Memory B cell (primary cell): ENCODE measurements around the gene DGKB.

ENCODE experiments used
- ATAC-seq: fragments of 150-1000 bp; cut with Tn5 transposase; 2 replicates; pipeline ENCODE4 v1.10.0; 2021; ENCODE audit warnings: low read depth, mild to moderate bottlenecking, moderate library complexity
- DNase-seq, 2 donors: peaks; one replicate each; pipeline ENCODE4 v3.0.0; 2022; ENCODE audit warnings: low spot score in 2 of 2
- H3K27ac Mint-ChIP-seq: one replicate; pipeline ENCODE4 v1.8.0; 2022; ENCODE audit warnings: mild to moderate bottlenecking, moderate library complexity, mixed read lengths
- H3K27me3 Mint-ChIP-seq: one replicate; pipeline ENCODE4 v1.8.0; 2022; ENCODE audit warnings: mixed read lengths
- H3K36me3 Mint-ChIP-seq: one replicate; pipeline ENCODE4 v1.8.0; 2022; ENCODE audit warnings: mild to moderate bottlenecking, mixed read lengths
- H3K4me1 Mint-ChIP-seq: one replicate; pipeline ENCODE4 v1.8.0; 2022; ENCODE audit warnings: mixed read lengths
- H3K4me3 Mint-ChIP-seq: one replicate; pipeline ENCODE4 v1.8.0; 2022; ENCODE audit warnings: mild to moderate bottlenecking, moderate library complexity, mixed read lengths
- H3K9me3 Mint-ChIP-seq: one replicate; pipeline ENCODE4 v1.8.0; 2022; ENCODE audit warnings: mixed read lengths

The DGKB gene

DNA sequence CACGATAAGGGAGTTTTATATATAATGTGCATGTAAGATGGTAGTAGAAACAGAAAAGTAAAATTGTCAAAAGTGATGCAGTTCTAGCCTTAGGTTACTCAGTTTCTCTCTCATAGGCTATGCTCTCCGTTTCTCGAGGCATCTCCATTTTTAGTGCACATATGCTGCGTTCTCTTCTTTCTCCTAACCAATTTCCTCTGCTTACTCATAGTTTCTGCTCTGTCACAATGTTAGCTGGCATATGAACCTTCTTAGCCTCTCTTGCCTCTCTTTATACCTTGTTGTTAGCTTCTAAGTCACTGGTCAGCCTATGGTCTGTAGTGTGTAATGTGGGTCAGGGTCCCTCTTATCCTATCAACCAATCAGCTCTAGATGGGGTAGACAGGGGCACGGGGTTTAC lies 632.5 kb downstream of the DGKB start:
- DNase-seq (no peak), ATAC-seq (no peak)
- no peaks in the 10 kb centered on the region for H3K9me3 Mint-ChIP-seq
- H3K27me3 Mint-ChIP-seq = no peaks in the 10 kb centered on the region
- no peaks in the 10 kb centered on the region for H3K36me3 Mint-ChIP-seq
- H3K4me3 Mint-ChIP-seq = no peak overlapping the region
- H3K4me1 Mint-ChIP-seq = no peaks in the 10 kb centered on the region
- H3K27ac Mint-ChIP-seq = no peak overlapping the region

GRCh38 chr7:14260011-14260410 lies 642.5 kb downstream of the DGKB start:
- Mint-ChIP-seq H3K4me3 (no peak overlapping the region), H3K27ac (no peak overlapping the region), H3K27me3 (peaks cover 2% of the 10 kb centered on the region), H3K36me3 (no peaks in the 10 kb centered on the region), H3K9me3 (no peaks in the 10 kb centered on the region), H3K4me1 (no peaks in the 10 kb centered on the region)
- ATAC-seq = no peak
- DNase-seq = no peak

- H3K4me3 Mint-ChIP-seq = no peak overlapping the region
- no peak for DNase-seq
- no peak overlapping the region for H3K27ac Mint-ChIP-seq
- H3K36me3 Mint-ChIP-seq = no peaks in the 10 kb centered on the region
- H3K4me1 Mint-ChIP-seq = no peaks in the 10 kb centered on the region
- ATAC-seq = no peak
- H3K9me3 Mint-ChIP-seq = no peaks in the 10 kb centered on the region
- peaks cover 2% of the 10 kb centered on the region for H3K27me3 Mint-ChIP-seq
Measured at GRCh38 chr7:14258861-14259260, 643.7 kb downstream of the DGKB start.

DNA sequence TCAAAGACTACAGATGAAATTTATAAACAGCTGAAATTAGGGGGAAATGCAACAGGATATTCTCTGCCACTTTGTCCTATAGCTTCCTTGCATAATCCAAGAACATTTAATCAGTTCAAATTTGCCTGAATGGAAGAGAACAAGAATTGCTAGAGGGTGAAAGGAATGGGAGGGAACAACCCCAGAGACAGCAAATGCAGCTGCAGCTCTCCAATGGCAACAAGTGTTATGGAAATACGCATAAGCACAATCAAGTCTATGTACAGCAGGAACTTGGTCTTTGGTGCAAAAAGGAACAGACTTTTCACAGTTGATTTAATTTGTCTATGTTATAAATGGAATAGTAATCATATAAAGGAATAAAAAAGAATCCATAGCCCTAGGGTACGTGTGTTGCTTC lies 644.1 kb downstream of the DGKB start:
- Mint-ChIP-seq H3K9me3 (no peaks in the 10 kb centered on the region), H3K4me1 (no peaks in the 10 kb centered on the region), H3K27ac (no peak overlapping the region), H3K27me3 (peaks cover 2% of the 10 kb centered on the region), H3K4me3 (no peak overlapping the region), H3K36me3 (no peaks in the 10 kb centered on the region)
- DNase-seq = no peak
- no peak for ATAC-seq

- no peak for ATAC-seq
- Mint-ChIP-seq H3K4me1 (no peaks in the 10 kb centered on the region), H3K27ac (no peak overlapping the region), H3K36me3 (no peaks in the 10 kb centered on the region), H3K27me3 (peaks cover 2% of the 10 kb centered on the region), H3K4me3 (no peak overlapping the region), H3K9me3 (no peaks in the 10 kb centered on the region)
- no peak for DNase-seq
Measured at GRCh38 chr7:14252458-14252857, 650.1 kb downstream of the DGKB start.

- DNase-seq = no peak
- H3K4me1 Mint-ChIP-seq = no peaks in the 10 kb centered on the region
- peaks cover under 1% of the 10 kb centered on the region for H3K9me3 Mint-ChIP-seq
- no peak for ATAC-seq
- no peak overlapping the region for H3K27ac Mint-ChIP-seq
- no peaks in the 10 kb centered on the region for H3K36me3 Mint-ChIP-seq
- no peak overlapping the region for H3K4me3 Mint-ChIP-seq
- H3K27me3 Mint-ChIP-seq = no peaks in the 10 kb centered on the region
Measured at GRCh38 chr7:14242175-14242574, 660.4 kb downstream of the DGKB start.

GRCh38 chr7:14236834-14237233 lies 665.7 kb downstream of the DGKB start:
- Mint-ChIP-seq H3K27me3 (no peaks in the 10 kb centered on the region), H3K9me3 (peaks cover 1% of the 10 kb centered on the region), H3K4me1 (no peaks in the 10 kb centered on the region), H3K36me3 (no peaks in the 10 kb centered on the region), H3K27ac (no peak overlapping the region), H3K4me3 (no peak overlapping the region)
- no peak for DNase-seq
- ATAC-seq = no peak

- Mint-ChIP-seq H3K9me3 (peaks cover 1% of the 10 kb centered on the region), H3K4me1 (no peaks in the 10 kb centered on the region), H3K36me3 (no peaks in the 10 kb centered on the region), H3K27ac (no peak overlapping the region), H3K4me3 (no peak overlapping the region), H3K27me3 (no peaks in the 10 kb centered on the region)
- no peak for DNase-seq
- ATAC-seq = no peak
Measured at GRCh38 chr7:14235056-14235455, 667.5 kb downstream of the DGKB start.

DNA sequence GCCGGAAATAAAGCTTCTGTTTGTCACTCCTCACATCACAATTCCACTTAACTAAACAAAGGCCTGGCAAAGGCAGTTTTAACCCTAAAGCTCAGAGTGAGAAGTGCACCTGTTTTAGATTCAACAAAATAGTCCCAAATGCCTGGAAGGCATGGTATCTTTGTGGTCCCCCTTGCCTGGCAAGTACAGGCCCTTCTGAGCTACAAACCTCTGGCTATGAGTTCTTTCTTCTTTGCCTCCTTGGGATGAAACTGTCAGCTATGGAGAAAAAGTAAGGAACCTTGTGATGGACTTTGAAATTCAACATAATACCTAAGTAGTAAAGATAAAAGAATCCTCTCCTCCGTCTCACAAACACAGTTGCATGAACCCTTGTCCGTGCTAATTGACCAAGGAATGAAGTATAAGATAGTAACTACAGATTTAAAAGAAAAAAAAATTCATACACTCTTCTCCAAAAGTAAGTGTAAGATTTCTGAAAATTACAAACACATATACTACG lies 668.6 kb downstream of the DGKB start:
- no peaks in the 10 kb centered on the region for H3K36me3 Mint-ChIP-seq
- H3K4me3 Mint-ChIP-seq = no peak overlapping the region
- no peaks in the 10 kb centered on the region for H3K27me3 Mint-ChIP-seq
- ATAC-seq = no peak
- H3K27ac Mint-ChIP-seq = no peak overlapping the region
- H3K9me3 Mint-ChIP-seq = peaks cover 1% of the 10 kb centered on the region
- H3K4me1 Mint-ChIP-seq = no peaks in the 10 kb centered on the region
- DNase-seq = no peak

- no peaks in the 10 kb centered on the region for H3K4me1 Mint-ChIP-seq
- H3K36me3 Mint-ChIP-seq = no peaks in the 10 kb centered on the region
- ATAC-seq = no peak
- no peak overlapping the region for H3K27ac Mint-ChIP-seq
- no peak for DNase-seq
- H3K27me3 Mint-ChIP-seq = no peaks in the 10 kb centered on the region
- H3K4me3 Mint-ChIP-seq = no peak overlapping the region
- peaks cover 1% of the 10 kb centered on the region for H3K9me3 Mint-ChIP-seq
Measured at GRCh38 chr7:14233076-14233867, 669.3 kb downstream of the DGKB start.

- ATAC-seq = no peak
- no peak for DNase-seq
- H3K4me1 Mint-ChIP-seq = no peaks in the 10 kb centered on the region
- no peak overlapping the region for H3K27ac Mint-ChIP-seq
- no peak overlapping the region for H3K4me3 Mint-ChIP-seq
- H3K9me3 Mint-ChIP-seq = no peaks in the 10 kb centered on the region
- no peaks in the 10 kb centered on the region for H3K36me3 Mint-ChIP-seq
- no peaks in the 10 kb centered on the region for H3K27me3 Mint-ChIP-seq
Measured at GRCh38 chr7:14229047-14229446, 673.5 kb downstream of the DGKB start.

DNA sequence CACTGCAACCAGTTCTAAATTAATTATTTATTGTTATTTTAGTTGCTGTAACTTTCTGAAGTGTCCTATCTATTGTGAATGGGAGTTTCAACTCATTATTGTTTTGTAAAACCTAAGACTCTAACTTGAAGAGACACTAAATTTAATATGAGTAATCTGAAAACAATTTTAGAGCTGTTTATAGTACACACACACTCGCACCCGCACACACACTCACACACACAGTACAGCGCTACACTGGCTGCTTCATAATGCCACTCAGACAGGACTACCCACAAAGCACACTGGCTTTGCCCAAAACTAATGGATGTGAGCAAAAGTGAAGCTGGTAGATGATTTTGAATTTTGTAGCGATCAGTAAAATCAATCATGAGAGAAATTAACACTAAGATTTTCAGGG lies 674.2 kb downstream of the DGKB start:
- no peak overlapping the region for H3K27ac Mint-ChIP-seq

DNA sequence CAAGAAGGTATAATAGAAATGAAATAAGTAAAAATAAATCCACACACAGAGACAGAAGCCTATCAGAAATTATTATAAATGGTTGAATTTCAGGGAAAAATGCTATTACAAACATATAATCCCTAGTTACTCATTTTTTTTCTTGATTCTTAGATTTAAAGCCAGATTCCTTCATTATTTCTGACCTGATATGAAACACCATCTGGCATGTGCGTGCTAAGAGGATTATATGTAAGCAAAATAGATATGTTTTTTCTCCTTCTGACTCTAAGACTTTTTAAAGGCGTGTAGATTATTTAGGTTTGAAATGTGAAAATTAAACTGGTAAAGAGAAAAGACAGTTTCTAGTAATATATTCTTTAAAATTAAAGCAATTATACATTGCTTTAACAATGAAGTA lies 676.4 kb downstream of the DGKB start:
- DNase-seq (no peak), ATAC-seq (no peak)
- H3K4me3 Mint-ChIP-seq = no peak overlapping the region
- no peaks in the 10 kb centered on the region for H3K4me1 Mint-ChIP-seq
- no peak overlapping the region for H3K27ac Mint-ChIP-seq
- H3K27me3 Mint-ChIP-seq = no peaks in the 10 kb centered on the region
- H3K9me3 Mint-ChIP-seq = no peaks in the 10 kb centered on the region
- no peaks in the 10 kb centered on the region for H3K36me3 Mint-ChIP-seq

More for the DNA sequence above, 674.2 kb downstream of the DGKB start:
- no peaks in the 10 kb centered on the region for H3K27me3 Mint-ChIP-seq
- DNase-seq (no peak), ATAC-seq (no peak)
- H3K4me1 Mint-ChIP-seq = no peaks in the 10 kb centered on the region
- H3K4me3 Mint-ChIP-seq = no peak overlapping the region
- H3K9me3 Mint-ChIP-seq = no peaks in the 10 kb centered on the region
- H3K36me3 Mint-ChIP-seq = no peaks in the 10 kb centered on the region

GRCh38 chr7:14219125-14219524 lies 683.4 kb downstream of the DGKB start:
- Mint-ChIP-seq H3K27ac (no peak overlapping the region), H3K4me1 (no peaks in the 10 kb centered on the region), H3K4me3 (no peak overlapping the region), H3K27me3 (no peaks in the 10 kb centered on the region), H3K9me3 (peaks cover under 1% of the 10 kb centered on the region), H3K36me3 (no peaks in the 10 kb centered on the region)
- DNase-seq = no peak
- no peak for ATAC-seq

DNA sequence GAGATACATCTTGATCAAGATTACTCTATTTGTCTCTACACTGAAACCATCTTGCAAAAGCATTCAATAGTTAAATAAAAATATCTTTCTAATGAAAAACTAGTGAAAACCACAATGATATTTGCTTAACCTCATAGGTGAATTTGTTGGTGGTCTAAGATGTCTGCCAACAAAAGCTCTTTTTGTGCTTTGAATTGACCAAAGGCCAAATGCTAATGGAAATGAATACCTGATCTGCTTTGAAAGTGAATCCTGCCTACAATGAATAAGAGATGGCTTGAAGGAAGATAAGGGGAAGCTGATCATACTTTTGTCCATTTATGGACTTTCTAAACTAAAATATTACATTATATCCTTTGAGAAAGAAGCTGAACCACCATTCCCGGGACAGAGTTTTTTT lies 684.2 kb downstream of the DGKB start:
- H3K4me1 Mint-ChIP-seq = no peaks in the 10 kb centered on the region
- H3K4me3 Mint-ChIP-seq = no peak overlapping the region
- no peak overlapping the region for H3K27ac Mint-ChIP-seq
- no peaks in the 10 kb centered on the region for H3K27me3 Mint-ChIP-seq
- no peaks in the 10 kb centered on the region for H3K36me3 Mint-ChIP-seq
- DNase-seq = no peak
- no peak for ATAC-seq
- peaks cover 3% of the 10 kb centered on the region for H3K9me3 Mint-ChIP-seq
